WERI-Rb-1 (cell line): Measurements from ENCODE around the gene GNG14.

ENCODE experiments used
- DNase-seq: peaks from one replicate; pipeline ENCODE4 v3.0.0-alpha.2; 2020
- H3K27ac ChIP-seq: fragments of 250-450 bp; sonication (Bioruptor Pico); 2 replicates; pipeline ENCODE4 v1.5.1; 2020; ENCODE audit warnings: mild to moderate bottlenecking, moderate library complexity
- H3K27me3 ChIP-seq: fragments of 250-450 bp; sonication (Bioruptor Pico); 2 replicates; pipeline ENCODE4 v1.5.1; 2021; ENCODE audit warnings: mild to moderate bottlenecking, low read depth, moderate library complexity; ENCODE audit not compliant: insufficient read depth, severe bottlenecking
- H3K36me3 ChIP-seq: fragments of 250-450 bp; sonication (Bioruptor Pico); 2 replicates; pipeline ENCODE4 v1.5.1; 2020; ENCODE audit warnings: mild to moderate bottlenecking, moderate library complexity
- H3K4me3 ChIP-seq: 2 replicates; pipeline ENCODE4 v1.5.1; 2011; ENCODE audit warnings: low read depth, mild to moderate bottlenecking, control low read depth, low read length
- H3K9me3 ChIP-seq: fragments of 250-450 bp; sonication (Bioruptor Pico); 2 replicates; pipeline ENCODE4 v1.5.1; 2021; ENCODE audit warnings: mild to moderate bottlenecking, moderate library complexity; ENCODE audit not compliant: severe bottlenecking
- CTCF ChIP-seq: IDR thresholded peaks from 2 replicates; pipeline ENCODE4 v1.5.1; 2011; ENCODE audit warnings: low read depth, mild to moderate bottlenecking, control low read depth, inconsistent platforms, low read length

GNG14 gene

GRCh38 chr19:12685831-12686230, 2.0 kb upstream of the GNG14 start:
- H3K4me3 ChIP-seq = no peak overlapping the region
- TF ChIP-seq CTCF = no peak
- no peak for DNase-seq
- H3K27ac ChIP-seq = no peak overlapping the region
- H3K36me3 ChIP-seq = no peaks in the 10 kb centered on the region; the same call in 1 of the 2 replicates
- no peaks in the 10 kb centered on the region for H3K9me3 ChIP-seq
- H3K27me3 ChIP-seq = no peaks in the 10 kb centered on the region

- no peak for TF ChIP-seq CTCF
- no peak for DNase-seq
- Histone ChIP-seq H3K9me3 (no peaks in the 10 kb centered on the region), H3K36me3 (no peaks in the 10 kb centered on the region; the same call in 1 of the 2 replicates), H3K27ac (no peak overlapping the region), H3K4me3 (no peak overlapping the region), H3K27me3 (no peaks in the 10 kb centered on the region)
These were observed 1.2 kb downstream of the GNG14 start for GRCh38 chr19:12689012-12689411.

- no peaks in the 10 kb centered on the region for H3K27me3 ChIP-seq
- H3K36me3 ChIP-seq = no peaks in the 10 kb centered on the region; the same call in 1 of the 2 replicates
- TF ChIP-seq CTCF = no peak
- no peak overlapping the region for H3K4me3 ChIP-seq
- H3K9me3 ChIP-seq = no peaks in the 10 kb centered on the region
- DNase-seq = no peak
- no peak overlapping the region for H3K27ac ChIP-seq
These were observed 1.9 kb downstream of the GNG14 start for GRCh38 chr19:12689581-12690216.

- TF ChIP-seq CTCF = no peak
- DNase-seq = no peak
- H3K36me3 ChIP-seq = no peaks in the 10 kb centered on the region; the same call in 1 of the 2 replicates
- H3K27me3 ChIP-seq = no peaks in the 10 kb centered on the region
- H3K27ac ChIP-seq = no peak overlapping the region
- H3K4me3 ChIP-seq = no peak overlapping the region
- no peaks in the 10 kb centered on the region for H3K9me3 ChIP-seq
These were observed 5.2 kb downstream of the GNG14 start for GRCh38 chr19:12692960-12693359.

GRCh38 chr19:12694641-12695040, 6.8 kb downstream of the GNG14 start:
- peaks cover 9% of the 10 kb centered on the region for H3K36me3 ChIP-seq
- no peak overlapping the region for H3K27ac ChIP-seq
- no peak for DNase-seq
- no peak for TF ChIP-seq CTCF
- no peaks in the 10 kb centered on the region for H3K27me3 ChIP-seq
- H3K4me3 ChIP-seq = no peak overlapping the region
- no peaks in the 10 kb centered on the region for H3K9me3 ChIP-seq

- Histone ChIP-seq H3K27me3 (no peaks in the 10 kb centered on the region), H3K4me3 (no peak overlapping the region), H3K36me3 (peaks cover 13% of the 10 kb centered on the region), H3K9me3 (no peaks in the 10 kb centered on the region), H3K27ac (no peak overlapping the region)
- DNase-seq = no peak
- no peak for TF ChIP-seq CTCF
These were observed 7.3 kb downstream of the GNG14 start for GRCh38 chr19:12695096-12695495.
